Astrocyte of the cerebellum (primary cell): Measurements from ENCODE around the gene DNM3.

ENCODE experiments used
- DNase-seq: peaks from one replicate; pipeline ENCODE4 v3.0.0-alpha.2; 2011; ENCODE audit warnings: low read depth
- H3K4me3 ChIP-seq: 2 replicates; pipeline ENCODE4 v1.5.1; 2011; ENCODE audit warnings: mild to moderate bottlenecking, low read depth, low read length, moderate library complexity
- in situ Hi-C: cut with HindIII; loops from 2 replicates; pipeline ENCODE4 v1.10.0; 2017; ENCODE audit warnings: low sequenced_read_pairs
- TF ChIP-seq, protein P1 (sequence below): IDR thresholded peaks from 2 replicates; pipeline ENCODE4 v1.5.1; 2012; ENCODE audit warnings: low read length, low read depth, moderate library complexity, mild to moderate bottlenecking; ENCODE audit errors: missing control alignments

DNM3 gene

DNA sequence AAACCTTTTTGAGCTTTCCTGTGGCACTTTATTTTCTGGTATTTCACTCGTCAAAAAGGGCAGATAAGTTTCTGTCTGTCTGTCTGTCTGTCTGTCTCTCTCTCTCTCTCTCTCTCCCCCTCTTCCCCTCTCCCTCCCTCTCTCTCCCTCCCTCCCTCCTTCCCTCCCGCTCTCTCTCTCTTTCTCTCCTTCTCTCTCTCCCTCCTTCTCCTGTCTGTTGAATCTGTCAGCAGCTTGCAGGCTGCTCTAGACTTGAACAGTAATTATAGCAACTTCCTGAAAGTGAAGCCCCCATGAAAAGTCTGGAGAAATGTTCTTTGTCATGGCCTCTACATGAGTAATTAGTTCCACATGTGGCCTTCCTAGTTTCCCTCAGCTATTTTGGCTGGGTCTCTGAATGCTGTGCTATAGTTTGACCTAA, 303.9 kb downstream of the DNM3 start:
- peak; percentile 63 for DNase-seq
- H3K4me3 ChIP-seq, result no peak overlapping the region
- in situ Hi-C loops, result no loop called here
- TF ChIP-seq, protein P1, sequence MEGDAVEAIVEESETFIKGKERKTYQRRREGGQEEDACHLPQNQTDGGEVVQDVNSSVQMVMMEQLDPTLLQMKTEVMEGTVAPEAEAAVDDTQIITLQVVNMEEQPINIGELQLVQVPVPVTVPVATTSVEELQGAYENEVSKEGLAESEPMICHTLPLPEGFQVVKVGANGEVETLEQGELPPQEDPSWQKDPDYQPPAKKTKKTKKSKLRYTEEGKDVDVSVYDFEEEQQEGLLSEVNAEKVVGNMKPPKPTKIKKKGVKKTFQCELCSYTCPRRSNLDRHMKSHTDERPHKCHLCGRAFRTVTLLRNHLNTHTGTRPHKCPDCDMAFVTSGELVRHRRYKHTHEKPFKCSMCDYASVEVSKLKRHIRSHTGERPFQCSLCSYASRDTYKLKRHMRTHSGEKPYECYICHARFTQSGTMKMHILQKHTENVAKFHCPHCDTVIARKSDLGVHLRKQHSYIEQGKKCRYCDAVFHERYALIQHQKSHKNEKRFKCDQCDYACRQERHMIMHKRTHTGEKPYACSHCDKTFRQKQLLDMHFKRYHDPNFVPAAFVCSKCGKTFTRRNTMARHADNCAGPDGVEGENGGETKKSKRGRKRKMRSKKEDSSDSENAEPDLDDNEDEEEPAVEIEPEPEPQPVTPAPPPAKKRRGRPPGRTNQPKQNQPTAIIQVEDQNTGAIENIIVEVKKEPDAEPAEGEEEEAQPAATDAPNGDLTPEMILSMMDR, result no peak

DNA sequence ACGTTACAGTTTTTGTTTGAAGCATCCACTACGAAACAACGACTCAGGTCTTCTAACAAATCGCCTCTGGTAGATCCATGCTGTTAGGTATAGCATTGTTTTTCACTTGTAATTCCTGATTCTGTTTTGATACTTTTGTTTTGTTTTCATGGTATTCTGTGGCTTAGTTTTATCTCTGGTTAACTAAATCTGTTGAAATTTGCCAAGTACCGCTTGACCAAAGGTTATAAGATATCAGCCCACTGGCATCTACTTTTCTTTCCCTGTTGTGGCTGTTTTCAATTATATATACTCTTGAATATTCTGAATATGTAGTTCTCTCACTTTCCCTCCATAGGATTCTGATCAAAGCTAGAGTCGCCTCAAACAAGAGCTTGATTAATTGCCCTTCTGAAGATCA, 304.4 kb downstream of the DNM3 start:
- DNase-seq, result no peak
- no peak overlapping the region for H3K4me3 ChIP-seq
- in situ Hi-C loops, result no loop called here
- TF ChIP-seq, protein P1, result no peak

DNA sequence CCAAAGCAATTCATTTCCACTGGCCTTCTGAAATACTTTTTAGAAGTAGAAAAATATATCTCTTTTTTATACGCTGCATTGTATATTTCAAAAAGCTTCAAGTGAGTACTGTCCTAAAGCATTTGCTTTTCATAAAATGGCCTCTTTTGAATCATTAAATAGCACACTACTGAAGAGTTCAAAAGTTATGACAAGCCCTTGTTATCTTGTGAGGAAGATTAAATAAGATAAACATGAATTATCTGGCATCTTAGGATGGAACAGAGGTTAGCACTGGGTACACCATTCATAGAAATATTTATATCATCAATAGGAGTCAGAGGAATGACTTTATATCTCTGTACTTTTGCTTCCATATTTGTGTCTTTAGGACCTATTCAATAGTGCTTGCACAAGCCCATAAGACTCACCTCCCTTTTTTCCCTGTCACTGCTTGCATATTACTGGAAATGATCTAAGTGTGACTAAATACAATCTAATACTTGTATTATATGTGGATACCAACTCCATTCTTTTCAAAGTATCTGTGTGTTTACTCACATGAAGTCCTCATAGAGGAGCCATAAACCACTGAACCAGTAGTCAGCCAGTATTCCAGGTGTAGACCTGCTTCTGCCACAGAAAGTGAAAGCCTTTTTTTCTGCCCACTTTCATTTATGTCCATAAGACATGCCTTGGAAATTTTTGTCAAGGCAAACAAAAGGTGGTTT, 305.0 kb downstream of the DNM3 start:
- DNase-seq, result no peak
- in situ Hi-C loops, result no loop called here
- TF ChIP-seq, protein P1, result no peak
- H3K4me3 ChIP-seq, result no peak overlapping the region

DNA sequence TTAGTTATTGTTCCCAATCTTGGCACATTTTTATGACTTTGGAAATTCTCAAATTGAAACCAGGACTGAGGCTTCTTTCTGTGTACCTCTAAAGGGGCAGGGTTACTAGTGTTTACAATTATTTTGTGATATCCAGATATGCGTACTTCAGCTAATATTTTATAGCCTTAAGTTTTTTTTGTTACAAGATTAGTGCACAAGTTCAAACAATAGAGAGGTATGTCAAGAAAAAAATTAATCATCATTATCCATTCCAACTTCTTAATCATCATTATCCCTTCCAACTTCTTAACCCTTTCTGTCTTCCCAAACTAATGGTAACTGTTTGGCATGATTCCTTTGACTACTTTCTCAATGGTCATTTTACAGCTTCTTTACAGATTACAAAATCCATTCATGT, 306.2 kb downstream of the DNM3 start:
- no peak for DNase-seq
- TF ChIP-seq, protein P1, result no peak
- no peak overlapping the region for H3K4me3 ChIP-seq
- in situ Hi-C loops, result no loop called here

DNA sequence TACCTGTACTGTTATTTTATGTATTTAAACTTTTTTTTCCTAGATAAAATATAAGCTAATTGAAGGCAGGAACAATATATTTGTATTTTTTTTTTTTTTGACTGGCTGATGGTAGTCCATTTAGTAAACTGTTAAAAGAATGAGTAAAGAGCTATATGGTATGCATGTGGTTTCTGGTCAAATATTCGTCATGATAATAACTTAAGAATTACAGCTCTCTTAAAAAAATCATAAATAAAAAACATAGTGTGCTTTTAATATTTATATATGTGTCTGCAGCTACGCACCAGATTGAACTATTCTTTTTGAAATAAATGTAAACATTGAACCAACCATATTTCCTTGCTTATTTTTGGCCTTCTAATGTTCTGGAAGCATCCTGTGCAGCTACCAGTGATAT, 306.9 kb downstream of the DNM3 start:
- TF ChIP-seq, protein P1, result no peak
- in situ Hi-C loops, result no loop called here
- DNase-seq, result no peak
- no peak overlapping the region for H3K4me3 ChIP-seq

DNA sequence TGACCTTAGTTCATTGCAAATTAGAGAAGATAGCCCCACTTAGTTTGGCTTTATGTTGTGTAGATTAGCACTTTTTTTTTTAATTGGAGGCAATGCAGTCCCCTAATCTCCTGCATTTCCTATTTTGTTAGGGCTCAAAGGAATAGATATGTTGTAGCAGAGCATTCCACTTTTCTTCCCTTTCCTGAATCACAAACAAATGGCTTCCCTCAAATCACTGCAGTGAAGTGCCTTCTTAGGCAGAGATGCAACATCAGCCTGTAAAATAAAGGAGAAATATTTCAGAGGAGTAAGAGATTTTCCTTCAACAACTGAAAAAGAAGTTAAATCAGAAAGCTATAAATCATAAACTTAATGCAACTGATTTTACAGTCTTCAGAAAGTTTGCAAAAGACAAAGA, 307.4 kb downstream of the DNM3 start:
- in situ Hi-C loops, result no loop called here
- DNase-seq, result no peak
- TF ChIP-seq, protein P1, result no peak

More for the DNA sequence above, 307.4 kb downstream of the DNM3 start:
- H3K4me3 ChIP-seq, result no peak overlapping the region
